Naive B cell (primary cell): ENCODE results near the gene FOLR3. TPM values are rescaled to one million over a fixed set of nuclear protein-coding genes. Genes with fewer than 3 reads are reported as not detected.

Experiments
- ATAC-seq, 2 donors: fragments of 150-1000 bp; cut with Tn5 transposase; 2 replicates each; pipeline ENCODE4 v1.10.0; 2021; ENCODE audit warnings: low read depth in 2 of 2, mild to moderate bottlenecking in 2 of 2, moderate library complexity in 2 of 2
- DNase-seq: peaks from one replicate; pipeline ENCODE4 v3.0.0; 2022
- H3K27ac Mint-ChIP-seq, 6 donors: one replicate each; pipeline ENCODE4 v1.8.0; 2020 to 2022; ENCODE audit warnings: mild to moderate bottlenecking in 6 of 6, mixed read lengths in 6 of 6, moderate library complexity in 5 of 6, inconsistent platforms in 2 of 6
- H3K27me3 Mint-ChIP-seq, 3 donors: one replicate each; pipeline ENCODE4 v1.8.0; 2021 to 2022; ENCODE audit warnings: mixed read lengths in 3 of 3, mild to moderate bottlenecking in 1 of 3
- H3K36me3 Mint-ChIP-seq, 2 donors: one replicate each; pipeline ENCODE4 v1.8.0; 2020 to 2022; ENCODE audit warnings: mixed read lengths in 2 of 2, inconsistent platforms in 1 of 2, mild to moderate bottlenecking in 1 of 2
- H3K4me1 Mint-ChIP-seq, 3 donors: one replicate each; pipeline ENCODE4 v1.8.0; 2020 to 2022; ENCODE audit warnings: mixed read lengths in 3 of 3, inconsistent platforms in 1 of 3, mild to moderate bottlenecking in 1 of 3, moderate library complexity in 1 of 3
- H3K4me3 Mint-ChIP-seq, 8 donors: one replicate each; pipeline ENCODE4 v1.8.0; 2020 to 2022; ENCODE audit warnings: mild to moderate bottlenecking in 8 of 8, mixed read lengths in 8 of 8, moderate library complexity in 8 of 8, inconsistent platforms in 2 of 8
- H3K9me3 Mint-ChIP-seq, 7 donors: one replicate each; pipeline ENCODE4 v1.8.0; 2020 to 2022; ENCODE audit warnings: mixed read lengths in 7 of 7, mild to moderate bottlenecking in 5 of 7, inconsistent platforms in 2 of 7, moderate library complexity in 1 of 7
- polyA plus RNA-seq, 6 donors: library from polyadenylated mRNA; unstranded; fragments of 300-500 nt; fragmentation: Illumina TruSeq; gene quantifications; one replicate each; pipeline ENCODE4 v1.2.3, GENCODE V29; 2021; ENCODE audit warnings: low read depth in 6 of 6

Gene FOLR3
- polyA plus RNA-seq, 6 donors from 2014 or later, result 0.51 to 0.75 TPM; not detected in 4

- Mint-ChIP-seq H3K4me1 (peaks cover 31 to 33% (median 31%) of the 10 kb centered on the region in 3 donors), H3K36me3 (peaks cover 2 to 19% of the 10 kb centered on the region in 2 donors)
- peak; percentile 99 for DNase-seq
Observed at GRCh38 chr11:72112143-72112977, 23.2 kb upstream of the FOLR3 start, which contains the start of gene ANAPC15. TSS of gene ANAPC15 (minus strand) at chr11:72112695. CDS start at chr11:72111276, 1,419 bp downstream.

GRCh38 chr11:72112978-72113808, 22.3 kb upstream of the FOLR3 start:
- DNase-seq (no peak), ATAC-seq (peak; percentile 1 to 2)
- Mint-ChIP-seq H3K9me3 (peaks cover 0 to 7% (median 0%) of the 10 kb centered on the region in 7 donors), H3K36me3 (peaks cover 0 to 19% of the 10 kb centered on the region in 2 donors), H3K4me3 (peak overlapping the region; percentile 89 to 100 (median 96)), H3K27ac (peak overlapping the region; percentile 98 to 100 (median 98)), H3K4me1 (peaks cover 29 to 31% (median 29%) of the 10 kb centered on the region in 3 donors), H3K27me3 (peaks cover 16 to 29% (median 29%) of the 10 kb centered on the region in 3 donors)

More at GRCh38 chr11:72112143-72112977, 23.2 kb upstream of the FOLR3 start, which contains the start of gene ANAPC15:
- Mint-ChIP-seq H3K27ac (peak within 1 kb of the TSS; percentile 98 to 100 (median 98)), H3K4me3 (peak within 1 kb of the TSS; percentile 89 to 100 (median 96)), H3K9me3 (peaks cover 0 to 7% (median 0%) of the 10 kb centered on the region in 7 donors), H3K27me3 (peaks cover 15 to 24% (median 21%) of the 10 kb centered on the region in 3 donors)
- peak; percentile 85 for ATAC-seq

- H3K36me3 Mint-ChIP-seq, result peaks cover 0 to 19% of the 10 kb centered on the region in 2 donors
- peaks cover 20 to 41% (median 40%) of the 10 kb centered on the region in 3 donors for H3K27me3 Mint-ChIP-seq
- H3K4me3 Mint-ChIP-seq, result peak overlapping the region in 1 of 8 donors; percentile 31
- H3K27ac Mint-ChIP-seq, result peak overlapping the region in 4 of 6 donors; percentile 25 to 98 (median 75)
- no peak for DNase-seq
- peaks cover 0 to 7% (median 0%) of the 10 kb centered on the region in 7 donors for H3K9me3 Mint-ChIP-seq
- no peak for ATAC-seq
- peaks cover 29 to 31% (median 29%) of the 10 kb centered on the region in 3 donors for H3K4me1 Mint-ChIP-seq
Observed at GRCh38 chr11:72114570-72114969, 21.0 kb upstream of the FOLR3 start.

- Mint-ChIP-seq H3K4me3 (peak overlapping the region in 1 of 8 donors; percentile 47), H3K4me1 (peaks cover 19 to 24% (median 21%) of the 10 kb centered on the region in 3 donors), H3K36me3 (peaks cover 5 to 12% of the 10 kb centered on the region in 2 donors), H3K9me3 (peaks cover 0 to 7% (median 0%) of the 10 kb centered on the region in 7 donors), H3K27me3 (peaks cover 23 to 54% (median 47%) of the 10 kb centered on the region in 3 donors), H3K27ac (peak overlapping the region in 1 of 6 donors; percentile 11)
- DNase-seq, result no peak
- no peak for ATAC-seq
Observed at GRCh38 chr11:72116019-72116755, 19.3 kb upstream of the FOLR3 start.

GRCh38 chr11:72119198-72119597, 16.3 kb upstream of the FOLR3 start:
- Mint-ChIP-seq H3K36me3 (peaks cover 5 to 8% of the 10 kb centered on the region in 2 donors), H3K9me3 (peaks cover 0 to 4% (median under 1%) of the 10 kb centered on the region in 7 donors), H3K27me3 (peaks cover 35 to 75% (median 59%) of the 10 kb centered on the region in 3 donors), H3K4me1 (no peaks in the 10 kb centered on the region), H3K27ac (no peak overlapping the region), H3K4me3 (peak overlapping the region in 1 of 8 donors; percentile 37)
- ATAC-seq, result no peak
- no peak for DNase-seq

GRCh38 chr11:72120930-72121329, 14.6 kb upstream of the FOLR3 start:
- H3K4me3 Mint-ChIP-seq, result no peak overlapping the region
- H3K27me3 Mint-ChIP-seq, result peaks cover 33 to 73% (median 61%) of the 10 kb centered on the region in 3 donors
- no peaks in the 10 kb centered on the region for H3K4me1 Mint-ChIP-seq
- H3K27ac Mint-ChIP-seq, result no peak overlapping the region
- DNase-seq, result no peak
- no peak for ATAC-seq
- H3K9me3 Mint-ChIP-seq, result peaks cover 0 to 13% (median 7%) of the 10 kb centered on the region in 7 donors
- peaks cover 5 to 10% of the 10 kb centered on the region in 2 donors for H3K36me3 Mint-ChIP-seq

- Mint-ChIP-seq H3K27ac (no peak overlapping the region), H3K9me3 (peaks cover 2 to 24% (median 18%) of the 10 kb centered on the region in 7 donors), H3K4me3 (no peak overlapping the region), H3K4me1 (no peaks in the 10 kb centered on the region), H3K36me3 (peaks cover 5 to 10% of the 10 kb centered on the region in 2 donors), H3K27me3 (peaks cover 29 to 59% (median 46%) of the 10 kb centered on the region in 3 donors)
- no peak for DNase-seq
- no peak for ATAC-seq
Observed at GRCh38 chr11:72122607-72123006, 12.9 kb upstream of the FOLR3 start.

GRCh38 chr11:72123117-72123653, 12.3 kb upstream of the FOLR3 start:
- Mint-ChIP-seq H3K4me3 (no peak overlapping the region), H3K9me3 (peaks cover 2 to 30% (median 22%) of the 10 kb centered on the region in 7 donors), H3K27me3 (peaks cover 28 to 56% (median 40%) of the 10 kb centered on the region in 3 donors), H3K27ac (no peak overlapping the region), H3K4me1 (no peaks in the 10 kb centered on the region), H3K36me3 (peaks cover 10 to 11% of the 10 kb centered on the region in 2 donors)
- DNase-seq, result no peak
- ATAC-seq, result no peak

- ATAC-seq, result no peak
Observed at GRCh38 chr11:72124046-72124445, 11.5 kb upstream of the FOLR3 start.

GRCh38 chr11:72125956-72126355, 9.6 kb upstream of the FOLR3 start:
- no peak for DNase-seq
- peaks cover 16 to 25% of the 10 kb centered on the region in 2 donors for H3K36me3 Mint-ChIP-seq
- H3K27ac Mint-ChIP-seq, result no peak overlapping the region
- H3K27me3 Mint-ChIP-seq, result peaks cover 27 to 51% (median 38%) of the 10 kb centered on the region in 3 donors
- no peaks in the 10 kb centered on the region for H3K4me1 Mint-ChIP-seq
- ATAC-seq, result no peak
- peaks cover 9 to 46% (median 34%) of the 10 kb centered on the region in 7 donors for H3K9me3 Mint-ChIP-seq
- H3K4me3 Mint-ChIP-seq, result no peak overlapping the region

More at GRCh38 chr11:72124046-72124445, 11.5 kb upstream of the FOLR3 start:
- no peaks in the 10 kb centered on the region for H3K4me1 Mint-ChIP-seq
- peaks cover 18 to 20% of the 10 kb centered on the region in 2 donors for H3K36me3 Mint-ChIP-seq
- peak overlapping the region in 1 of 8 donors; percentile 36 for H3K4me3 Mint-ChIP-seq
- peaks cover 7 to 38% (median 30%) of the 10 kb centered on the region in 7 donors for H3K9me3 Mint-ChIP-seq
- no peak overlapping the region for H3K27ac Mint-ChIP-seq
- peaks cover 24 to 55% (median 40%) of the 10 kb centered on the region in 3 donors for H3K27me3 Mint-ChIP-seq
- no peak for DNase-seq

- DNase-seq (no peak), ATAC-seq (no peak)
- Mint-ChIP-seq H3K27ac (no peak overlapping the region), H3K9me3 (peaks cover 9 to 46% (median 34%) of the 10 kb centered on the region in 7 donors), H3K27me3 (peaks cover 19 to 44% (median 43%) of the 10 kb centered on the region in 3 donors), H3K36me3 (peaks cover 14 to 25% of the 10 kb centered on the region in 2 donors), H3K4me1 (no peaks in the 10 kb centered on the region), H3K4me3 (no peak overlapping the region)
Observed at GRCh38 chr11:72127923-72128322, 7.6 kb upstream of the FOLR3 start.

- no peak overlapping the region for H3K27ac Mint-ChIP-seq
- H3K36me3 Mint-ChIP-seq, result peaks cover 14 to 21% of the 10 kb centered on the region in 2 donors
- H3K4me3 Mint-ChIP-seq, result no peak overlapping the region
- H3K4me1 Mint-ChIP-seq, result no peaks in the 10 kb centered on the region
- H3K9me3 Mint-ChIP-seq, result peaks cover 9 to 46% (median 34%) of the 10 kb centered on the region in 7 donors
- ATAC-seq (no peak), DNase-seq (no peak)
- peaks cover 15 to 38% (median 36%) of the 10 kb centered on the region in 3 donors for H3K27me3 Mint-ChIP-seq
Observed at GRCh38 chr11:72129381-72129780, 6.1 kb upstream of the FOLR3 start.
